Measurements from ENCODE around the gene PLEKHG1.

DNA sequence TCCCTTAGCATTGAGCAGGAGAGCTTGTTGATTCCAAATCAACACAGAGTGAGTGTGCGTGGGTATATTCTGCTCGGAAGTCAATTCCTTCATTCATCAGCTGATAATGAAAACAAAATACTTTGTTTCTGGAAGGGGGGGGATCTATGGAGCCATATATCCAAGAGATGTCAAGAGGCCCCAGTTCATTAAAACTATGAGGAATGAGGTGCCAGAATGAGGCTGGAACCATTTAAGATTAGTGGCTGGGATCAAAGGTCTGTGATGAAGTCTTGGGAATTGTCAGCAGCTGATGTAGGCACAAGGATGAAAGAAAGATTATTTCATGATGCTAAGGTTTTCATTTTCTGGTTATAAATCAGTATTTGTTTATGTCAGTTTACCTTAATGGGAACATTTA, 30.5 kb upstream of the PLEKHG1 start:
- TF ChIP-seq, protein P1, sequence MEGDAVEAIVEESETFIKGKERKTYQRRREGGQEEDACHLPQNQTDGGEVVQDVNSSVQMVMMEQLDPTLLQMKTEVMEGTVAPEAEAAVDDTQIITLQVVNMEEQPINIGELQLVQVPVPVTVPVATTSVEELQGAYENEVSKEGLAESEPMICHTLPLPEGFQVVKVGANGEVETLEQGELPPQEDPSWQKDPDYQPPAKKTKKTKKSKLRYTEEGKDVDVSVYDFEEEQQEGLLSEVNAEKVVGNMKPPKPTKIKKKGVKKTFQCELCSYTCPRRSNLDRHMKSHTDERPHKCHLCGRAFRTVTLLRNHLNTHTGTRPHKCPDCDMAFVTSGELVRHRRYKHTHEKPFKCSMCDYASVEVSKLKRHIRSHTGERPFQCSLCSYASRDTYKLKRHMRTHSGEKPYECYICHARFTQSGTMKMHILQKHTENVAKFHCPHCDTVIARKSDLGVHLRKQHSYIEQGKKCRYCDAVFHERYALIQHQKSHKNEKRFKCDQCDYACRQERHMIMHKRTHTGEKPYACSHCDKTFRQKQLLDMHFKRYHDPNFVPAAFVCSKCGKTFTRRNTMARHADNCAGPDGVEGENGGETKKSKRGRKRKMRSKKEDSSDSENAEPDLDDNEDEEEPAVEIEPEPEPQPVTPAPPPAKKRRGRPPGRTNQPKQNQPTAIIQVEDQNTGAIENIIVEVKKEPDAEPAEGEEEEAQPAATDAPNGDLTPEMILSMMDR (IDR thresholded peaks at IDR 0.05): no peak
- no peak for TF ChIP-seq POLR2A (IDR thresholded peaks at IDR 0.05)
- no peak for TF ChIP-seq EP300 (IDR thresholded peaks at IDR 0.05)
